Endothelial cell (in vitro differentiated cells): ENCODE results near the gene PHLDA2. TPM values are rescaled to one million over a fixed set of nuclear protein-coding genes. Genes with fewer than 3 reads are reported as not detected.

Experiments
- DNase-seq: peaks from one replicate; pipeline ENCODE4 v3.0.0; 2021; ENCODE audit warnings: low spot score
- H3K27ac Mint-ChIP-seq: one replicate; pipeline ENCODE4 v1.8.0; 2021; ENCODE audit warnings: mixed read lengths, inconsistent platforms; ENCODE audit not compliant: unreplicated experiment
- H3K27me3 Mint-ChIP-seq: one replicate; pipeline ENCODE4 v1.8.0; 2021; ENCODE audit warnings: mild to moderate bottlenecking, moderate library complexity, mixed read lengths, inconsistent platforms; ENCODE audit not compliant: unreplicated experiment
- H3K36me3 Mint-ChIP-seq: one replicate; pipeline ENCODE4 v1.8.0; 2021; ENCODE audit warnings: mild to moderate bottlenecking, low read depth, mixed read lengths, inconsistent platforms; ENCODE audit not compliant: unreplicated experiment
- H3K4me1 Mint-ChIP-seq: one replicate; pipeline ENCODE4 v1.8.0; 2021; ENCODE audit warnings: mild to moderate bottlenecking, mixed read lengths, inconsistent platforms; ENCODE audit not compliant: unreplicated experiment
- H3K4me3 Mint-ChIP-seq: one replicate; pipeline ENCODE4 v1.8.0; 2021; ENCODE audit warnings: mild to moderate bottlenecking, mixed read lengths, inconsistent platforms; ENCODE audit not compliant: unreplicated experiment
- H3K9me3 Mint-ChIP-seq: one replicate; pipeline ENCODE4 v1.8.0; 2021; ENCODE audit warnings: mixed read lengths, inconsistent platforms; ENCODE audit not compliant: unreplicated experiment
- CTCF ChIP-seq: fragments of 200-600 bp; sonication (generic); IDR thresholded peaks from one replicate; pipeline ENCODE4 v1.5.0; 2021; ENCODE audit warnings: antibody characterized with exemption; ENCODE audit not compliant: unreplicated experiment
- total RNA-seq: library from RNA; stranded (reverse); fragmentation: NEBNext Ultra II Directional; extraction: Animal tissue kit (Norgen Biotek cat#: 25700); gene quantifications from one replicate; pipeline ENCODE4 v1.2.1, GENCODE V29; 2021; ENCODE audit not compliant: unreplicated experiment

The PHLDA2 gene
- total RNA-seq, 1 donor from 2014 or later: 8.1 TPM

- Mint-ChIP-seq H3K4me1 (peaks cover 8% of the 10 kb centered on the region), H3K27me3 (peaks cover 23% of the 10 kb centered on the region), H3K9me3 (no peaks in the 10 kb centered on the region), H3K36me3 (no peaks in the 10 kb centered on the region), H3K27ac (no peak overlapping the region), H3K4me3 (no peak overlapping the region)
- DNase-seq: peak; percentile 53
- TF ChIP-seq CTCF: no peak
Observed at GRCh38 chr11:2883979-2884815, 45.0 kb downstream of the PHLDA2 start.

GRCh38 chr11:2883640-2883978 lies 45.6 kb downstream of the PHLDA2 start:
- no peak for DNase-seq
- peaks cover 8% of the 10 kb centered on the region for H3K4me1 Mint-ChIP-seq
- no peak for TF ChIP-seq CTCF
- no peaks in the 10 kb centered on the region for H3K9me3 Mint-ChIP-seq
- H3K4me3 Mint-ChIP-seq: peak overlapping the region; percentile 85
- H3K27ac Mint-ChIP-seq: peak overlapping the region; percentile 40
- H3K27me3 Mint-ChIP-seq: peaks cover 23% of the 10 kb centered on the region
- H3K36me3 Mint-ChIP-seq: no peaks in the 10 kb centered on the region

- peaks cover 23% of the 10 kb centered on the region for H3K27me3 Mint-ChIP-seq
- no peak overlapping the region for H3K27ac Mint-ChIP-seq
- no peaks in the 10 kb centered on the region for H3K36me3 Mint-ChIP-seq
- TF ChIP-seq CTCF: no peak
- H3K4me3 Mint-ChIP-seq: peak overlapping the region; percentile 85
- no peak for DNase-seq
- H3K9me3 Mint-ChIP-seq: no peaks in the 10 kb centered on the region
- H3K4me1 Mint-ChIP-seq: peaks cover 8% of the 10 kb centered on the region
Observed at GRCh38 chr11:2882396-2883110, 46.7 kb downstream of the PHLDA2 start.

GRCh38 chr11:2881981-2882375 lies 47.2 kb downstream of the PHLDA2 start:
- Mint-ChIP-seq H3K27me3 (peaks cover 20% of the 10 kb centered on the region), H3K4me1 (peaks cover 4% of the 10 kb centered on the region), H3K27ac (no peak overlapping the region), H3K9me3 (no peaks in the 10 kb centered on the region), H3K36me3 (no peaks in the 10 kb centered on the region), H3K4me3 (no peak overlapping the region)
- TF ChIP-seq CTCF: no peak
- DNase-seq: no peak
